ENCODE data around the gene GANAB. TPM values are rescaled to one million over a fixed set of nuclear protein-coding genes. Genes with fewer than 3 reads are reported as not detected.

The GANAB gene
- total and polyA plus RNA-seq, 4 donors: 45.2 to 209 (median 148) TPM

DNA sequence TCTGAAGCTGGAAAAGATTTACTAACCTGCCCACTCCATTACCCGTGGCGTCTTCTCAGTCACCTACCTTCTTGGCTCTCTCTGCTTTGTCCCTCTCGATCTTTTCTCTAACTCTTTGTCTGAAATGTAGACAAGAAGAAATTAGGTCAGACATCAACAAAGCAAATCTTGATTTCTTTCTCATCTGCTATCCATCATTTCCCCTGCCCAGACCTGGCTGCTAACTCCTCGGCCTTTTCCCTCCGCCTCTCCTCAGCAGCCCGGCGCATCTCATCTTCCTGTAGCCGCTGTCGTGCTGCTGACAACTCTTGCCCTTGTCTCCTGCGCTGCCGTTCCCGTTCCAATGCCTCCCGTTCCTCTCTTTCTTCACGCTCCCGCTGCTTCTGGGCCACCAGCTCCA, 31.3 kb upstream of the GANAB start:
- WGBS: 88% methylated on average over 15 of the region's 15 CpGs
- no peak for DNase-seq (ENCODE audit: low spot score)
- no peak overlapping the region for H3K27ac ChIP-seq (ENCODE audit: low read depth in 1 of 2, low read length in 2 of 2)
- no peak overlapping the region for H3K4me3 ChIP-seq (ENCODE audit: low read depth in 1 of 3, low read length in 3 of 3)
- TF ChIP-seq, protein P1, sequence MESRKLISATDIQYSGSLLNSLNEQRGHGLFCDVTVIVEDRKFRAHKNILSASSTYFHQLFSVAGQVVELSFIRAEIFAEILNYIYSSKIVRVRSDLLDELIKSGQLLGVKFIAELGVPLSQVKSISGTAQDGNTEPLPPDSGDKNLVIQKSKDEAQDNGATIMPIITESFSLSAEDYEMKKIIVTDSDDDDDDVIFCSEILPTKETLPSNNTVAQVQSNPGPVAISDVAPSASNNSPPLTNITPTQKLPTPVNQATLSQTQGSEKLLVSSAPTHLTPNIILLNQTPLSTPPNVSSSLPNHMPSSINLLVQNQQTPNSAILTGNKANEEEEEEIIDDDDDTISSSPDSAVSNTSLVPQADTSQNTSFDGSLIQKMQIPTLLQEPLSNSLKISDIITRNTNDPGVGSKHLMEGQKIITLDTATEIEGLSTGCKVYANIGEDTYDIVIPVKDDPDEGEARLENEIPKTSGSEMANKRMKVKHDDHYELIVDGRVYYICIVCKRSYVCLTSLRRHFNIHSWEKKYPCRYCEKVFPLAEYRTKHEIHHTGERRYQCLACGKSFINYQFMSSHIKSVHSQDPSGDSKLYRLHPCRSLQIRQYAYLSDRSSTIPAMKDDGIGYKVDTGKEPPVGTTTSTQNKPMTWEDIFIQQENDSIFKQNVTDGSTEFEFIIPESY (IDR thresholded peaks at IDR 0.05): no peak
- TF ChIP-seq HNF4A (conservative IDR thresholded peaks at IDR 0.05) (no peak), FOXA1 (IDR thresholded peaks at IDR 0.05) (no peak), EGR1 (IDR thresholded peaks at IDR 0.05; ENCODE audit: low read depth in 2 of 2) (no peak), FOXA2 (IDR thresholded peaks at IDR 0.05) (no peak), NR2F2 (IDR thresholded peaks at IDR 0.05) (no peak), GABPA (IDR thresholded peaks at IDR 0.05 in 1 of 2, conservative IDR thresholded peaks at IDR 0.05 in 1 of 2) (no peak)
- TF ChIP-seq, protein P2, sequence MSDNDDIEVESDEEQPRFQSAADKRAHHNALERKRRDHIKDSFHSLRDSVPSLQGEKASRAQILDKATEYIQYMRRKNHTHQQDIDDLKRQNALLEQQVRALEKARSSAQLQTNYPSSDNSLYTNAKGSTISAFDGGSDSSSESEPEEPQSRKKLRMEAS (IDR thresholded peaks at IDR 0.05): no peak
- TF ChIP-seq, protein P3, sequence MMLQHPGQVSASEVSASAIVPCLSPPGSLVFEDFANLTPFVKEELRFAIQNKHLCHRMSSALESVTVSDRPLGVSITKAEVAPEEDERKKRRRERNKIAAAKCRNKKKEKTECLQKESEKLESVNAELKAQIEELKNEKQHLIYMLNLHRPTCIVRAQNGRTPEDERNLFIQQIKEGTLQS (IDR thresholded peaks at IDR 0.05): no peak
- TF ChIP-seq, protein P4, sequence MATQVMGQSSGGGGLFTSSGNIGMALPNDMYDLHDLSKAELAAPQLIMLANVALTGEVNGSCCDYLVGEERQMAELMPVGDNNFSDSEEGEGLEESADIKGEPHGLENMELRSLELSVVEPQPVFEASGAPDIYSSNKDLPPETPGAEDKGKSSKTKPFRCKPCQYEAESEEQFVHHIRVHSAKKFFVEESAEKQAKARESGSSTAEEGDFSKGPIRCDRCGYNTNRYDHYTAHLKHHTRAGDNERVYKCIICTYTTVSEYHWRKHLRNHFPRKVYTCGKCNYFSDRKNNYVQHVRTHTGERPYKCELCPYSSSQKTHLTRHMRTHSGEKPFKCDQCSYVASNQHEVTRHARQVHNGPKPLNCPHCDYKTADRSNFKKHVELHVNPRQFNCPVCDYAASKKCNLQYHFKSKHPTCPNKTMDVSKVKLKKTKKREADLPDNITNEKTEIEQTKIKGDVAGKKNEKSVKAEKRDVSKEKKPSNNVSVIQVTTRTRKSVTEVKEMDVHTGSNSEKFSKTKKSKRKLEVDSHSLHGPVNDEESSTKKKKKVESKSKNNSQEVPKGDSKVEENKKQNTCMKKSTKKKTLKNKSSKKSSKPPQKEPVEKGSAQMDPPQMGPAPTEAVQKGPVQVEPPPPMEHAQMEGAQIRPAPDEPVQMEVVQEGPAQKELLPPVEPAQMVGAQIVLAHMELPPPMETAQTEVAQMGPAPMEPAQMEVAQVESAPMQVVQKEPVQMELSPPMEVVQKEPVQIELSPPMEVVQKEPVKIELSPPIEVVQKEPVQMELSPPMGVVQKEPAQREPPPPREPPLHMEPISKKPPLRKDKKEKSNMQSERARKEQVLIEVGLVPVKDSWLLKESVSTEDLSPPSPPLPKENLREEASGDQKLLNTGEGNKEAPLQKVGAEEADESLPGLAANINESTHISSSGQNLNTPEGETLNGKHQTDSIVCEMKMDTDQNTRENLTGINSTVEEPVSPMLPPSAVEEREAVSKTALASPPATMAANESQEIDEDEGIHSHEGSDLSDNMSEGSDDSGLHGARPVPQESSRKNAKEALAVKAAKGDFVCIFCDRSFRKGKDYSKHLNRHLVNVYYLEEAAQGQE (IDR thresholded peaks at IDR 0.05): no peak
- peaks cover 0 to 6% (median 3%) of the 10 kb centered on the region in 4 donors for H3K36me3 ChIP-seq (ENCODE audit: control insufficient read depth in 4 of 4, insufficient read depth in 3 of 4, low read depth in 1 of 4, low read length in 3 of 4)
- peak overlapping the region in 1 of 2 donors; percentile 64 for H3K9ac ChIP-seq (ENCODE audit: low read depth in 1 of 2, low read length in 2 of 2)
- H3K4me1 ChIP-seq (ENCODE audit: control insufficient read depth in 4 of 4, insufficient read depth in 4 of 4, low read length in 3 of 4): peaks cover 4 to 45% (median 39%) of the 10 kb centered on the region in 4 donors
- H3K27me3 ChIP-seq (ENCODE audit: control insufficient read depth in 4 of 4, insufficient read depth in 4 of 4, low read length in 3 of 4): no peaks in the 10 kb centered on the region
- no peaks in the 10 kb centered on the region for H3K9me3 ChIP-seq (ENCODE audit: control insufficient read depth in 4 of 4, low read length in 3 of 4)

DNA sequence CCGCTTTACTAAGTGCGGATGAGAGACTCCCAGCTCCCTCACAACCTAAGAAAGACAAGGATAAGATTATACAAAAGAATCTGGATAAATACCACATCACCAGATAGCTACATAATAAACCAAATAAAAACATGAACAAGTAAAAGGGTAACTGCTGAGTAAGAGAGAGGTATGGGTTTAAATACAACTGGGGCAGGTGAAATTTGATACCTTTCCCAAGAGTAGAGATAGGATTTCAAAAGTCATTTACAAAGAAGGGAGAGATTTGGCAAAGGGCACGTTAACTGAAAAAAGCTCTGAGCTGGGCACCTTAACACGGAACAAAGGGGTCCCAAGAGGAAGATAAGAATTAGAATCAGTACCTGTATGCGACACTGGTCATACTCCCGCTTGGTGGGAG, 30.7 kb upstream of the GANAB start:
- H3K4me3 ChIP-seq (ENCODE audit: low read depth in 1 of 3, low read length in 3 of 3): no peak overlapping the region
- no peaks in the 10 kb centered on the region for H3K27me3 ChIP-seq (ENCODE audit: control insufficient read depth in 4 of 4, insufficient read depth in 4 of 4, low read length in 3 of 4)
- DNase-seq (ENCODE audit: low spot score): no peak
- H3K27ac ChIP-seq (ENCODE audit: low read depth in 1 of 2, low read length in 2 of 2): no peak overlapping the region
- WGBS: 82% methylated on average over 6 of the region's 6 CpGs
- H3K4me1 ChIP-seq (ENCODE audit: control insufficient read depth in 4 of 4, insufficient read depth in 4 of 4, low read length in 3 of 4): peaks cover 7 to 50% (median 41%) of the 10 kb centered on the region in 4 donors
- no peaks in the 10 kb centered on the region for H3K9me3 ChIP-seq (ENCODE audit: control insufficient read depth in 4 of 4, low read length in 3 of 4)
- TF ChIP-seq, protein P1 (IDR thresholded peaks at IDR 0.05): no peak
- H3K36me3 ChIP-seq (ENCODE audit: control insufficient read depth in 4 of 4, insufficient read depth in 3 of 4, low read depth in 1 of 4, low read length in 3 of 4): peaks cover 0 to 6% (median 3%) of the 10 kb centered on the region in 4 donors
- no peak overlapping the region for H3K9ac ChIP-seq (ENCODE audit: low read depth in 1 of 2, low read length in 2 of 2)
